ENCODE measurements around the gene TUBB1. TPM values are rescaled to one million over a fixed set of nuclear protein-coding genes. Genes with fewer than 3 reads are reported as not detected.

The TUBB1 gene
- polyA plus RNA-seq, 1 donor, result 1.3 TPM

Other genes starting within 250 kb of the TUBB1 start
- gene GNAS-AS1, start 168.5 kb upstream of the TUBB1 start, polyA plus RNA-seq (ENCODE audit: insufficient read length), result 1.0 TPM
- 1,874 TPM for gene GNAS, start 166.7 kb upstream of the TUBB1 start, polyA plus RNA-seq (ENCODE audit: insufficient read length)
- 162 TPM for gene NELFCD, start 38.2 kb upstream of the TUBB1 start, polyA plus RNA-seq (ENCODE audit: insufficient read length)
- gene CTSZ, start 12.2 kb upstream of the TUBB1 start, polyA plus RNA-seq (ENCODE audit: insufficient read length), result 65.2 TPM
- 166 TPM for gene ATP5F1E, start 12.9 kb downstream of the TUBB1 start, polyA plus RNA-seq (ENCODE audit: insufficient read length)
- gene PRELID3B, start 23.4 kb downstream of the TUBB1 start, polyA plus RNA-seq (ENCODE audit: insufficient read length), result 75.9 TPM
- gene ZNF831, start 144.4 kb downstream of the TUBB1 start, polyA plus RNA-seq (ENCODE audit: insufficient read length), result 0.15 TPM

Measured in left kidney (tissue), 1 donor.